GM19193 (cell line): Measurements from ENCODE around the gene STK26.

Experiments
- POLR2A ChIP-seq: IDR thresholded peaks from 4 replicates; pipeline ENCODE4 v1.6.1; 2011; ENCODE audit not compliant: insufficient read depth, insufficient read length; ENCODE audit errors: extremely low read depth

Gene STK26

GRCh38 chrX:132030264-132030663, 7.2 kb downstream of the STK26 start:
- TF ChIP-seq POLR2A, result no peak

DNA sequence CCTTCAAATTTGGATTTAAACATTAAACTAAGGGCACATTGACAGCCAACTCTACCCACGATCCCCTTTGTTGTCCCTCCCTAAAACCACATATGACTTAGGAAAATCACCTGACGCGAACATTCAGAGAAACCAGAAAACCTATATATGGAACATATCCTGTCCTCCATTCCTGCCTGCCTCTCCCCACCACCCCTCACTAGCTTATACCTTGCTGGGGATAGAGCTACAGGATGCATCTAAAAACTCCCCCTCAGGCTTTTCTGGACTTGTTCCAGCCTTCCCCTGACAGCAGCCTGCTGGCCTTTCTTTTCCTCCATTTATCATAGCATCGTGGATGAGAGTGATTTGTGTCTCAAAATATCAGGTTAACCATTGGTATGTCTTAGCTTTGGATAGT, 8.8 kb downstream of the STK26 start:
- no peak for TF ChIP-seq POLR2A

GRCh38 chrX:132033166-132033565, 10.1 kb downstream of the STK26 start:
- TF ChIP-seq POLR2A, result no peak

GRCh38 chrX:132034648-132035047, 11.5 kb downstream of the STK26 start:
- no peak for TF ChIP-seq POLR2A

- TF ChIP-seq POLR2A, result no peak
Observed at GRCh38 chrX:132037479-132037993, 14.4 kb downstream of the STK26 start.

GRCh38 chrX:132040066-132040465, 17.0 kb downstream of the STK26 start:
- TF ChIP-seq POLR2A, result no peak

DNA sequence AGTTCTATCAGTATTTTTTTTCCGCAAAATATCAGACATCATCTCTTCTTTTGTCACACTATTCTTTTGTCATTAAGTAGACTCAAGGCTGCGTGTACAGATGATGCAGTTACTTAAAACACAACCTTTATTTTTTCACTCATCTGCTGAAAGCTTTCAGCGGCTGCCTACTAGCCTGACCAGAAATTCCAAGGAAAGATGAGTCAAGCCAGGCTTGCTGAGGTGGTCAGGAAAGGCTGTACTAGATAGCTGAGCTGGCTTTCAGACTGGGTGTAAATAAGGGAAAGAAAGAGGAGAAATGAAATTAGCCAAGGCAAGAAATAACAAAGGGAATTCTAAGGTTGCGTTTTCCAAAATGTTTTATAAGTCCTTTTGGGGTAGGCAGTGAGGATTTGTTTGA, 17.9 kb downstream of the STK26 start:
- TF ChIP-seq POLR2A, result no peak

GRCh38 chrX:132043977-132044376, 20.9 kb downstream of the STK26 start:
- no peak for TF ChIP-seq POLR2A

GRCh38 chrX:132044953-132045352, 21.9 kb downstream of the STK26 start:
- TF ChIP-seq POLR2A, result no peak

- TF ChIP-seq POLR2A, result no peak
Observed at GRCh38 chrX:132045456-132045855, 22.4 kb downstream of the STK26 start.

GRCh38 chrX:132046533-132046932, 23.4 kb downstream of the STK26 start:
- TF ChIP-seq POLR2A, result no peak

DNA sequence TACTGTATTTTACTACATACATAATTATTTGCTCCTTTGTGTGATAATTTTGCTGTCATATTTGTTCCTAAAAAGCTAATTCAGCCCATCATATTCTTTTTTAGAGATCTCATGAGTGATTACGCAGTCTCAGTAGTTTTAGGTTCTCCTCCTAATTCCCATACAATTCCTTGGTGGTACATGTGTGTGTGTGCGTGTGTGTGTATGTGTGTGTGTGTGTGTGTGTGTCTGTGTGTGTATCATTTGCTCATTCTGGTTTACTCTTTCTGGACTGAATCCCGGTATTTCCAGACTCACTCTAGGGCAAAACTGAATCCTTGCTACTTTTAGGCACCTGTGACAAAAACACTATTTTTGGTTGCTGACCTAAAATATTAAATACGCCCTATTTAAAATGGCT, 34.9 kb downstream of the STK26 start:
- no peak for TF ChIP-seq POLR2A

DNA sequence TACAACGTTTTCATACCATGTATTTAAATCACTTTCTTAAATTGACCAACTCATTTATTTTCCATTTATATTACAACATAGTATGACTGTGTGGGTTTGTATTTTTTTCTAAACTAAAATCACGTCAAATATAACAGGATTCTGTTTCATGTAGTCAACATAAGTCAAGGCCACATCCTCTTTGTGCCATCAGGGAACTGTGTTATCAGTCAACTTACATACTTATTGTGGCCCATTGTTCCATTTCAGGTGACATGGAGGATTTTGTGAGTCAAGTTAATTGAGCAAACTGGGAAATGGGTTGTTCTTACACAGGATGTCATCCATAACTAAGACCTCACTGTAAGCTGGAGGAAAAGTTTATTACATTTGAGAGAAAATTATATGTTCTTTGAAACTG, 35.9 kb downstream of the STK26 start:
- TF ChIP-seq POLR2A, result no peak

DNA sequence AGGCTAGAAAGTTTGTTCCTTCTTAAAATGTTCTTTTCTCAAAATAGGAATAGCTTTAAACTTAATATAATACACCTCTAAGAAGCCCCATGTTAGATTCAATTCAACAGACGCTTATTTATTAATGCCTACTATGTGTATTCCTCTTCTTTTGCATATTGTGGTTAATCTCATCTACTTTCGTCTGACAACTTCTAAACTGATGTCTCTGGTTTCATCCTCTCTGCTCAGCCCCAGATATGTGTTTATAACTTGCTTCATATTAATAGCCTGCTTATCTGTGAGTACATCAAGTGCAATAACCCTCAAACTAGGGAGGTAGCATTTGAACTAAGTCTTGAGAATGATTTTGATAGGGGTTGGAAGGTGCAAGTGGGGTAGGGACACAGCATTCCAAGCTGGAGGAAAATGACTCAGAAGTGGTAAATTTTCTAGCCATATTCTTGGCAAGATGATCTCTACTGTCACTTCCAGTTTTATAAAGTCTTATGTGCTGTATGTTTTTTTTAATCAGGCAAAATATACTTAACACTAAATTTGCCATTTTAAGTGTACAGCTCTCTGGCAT, 37.0 kb downstream of the STK26 start:
- TF ChIP-seq POLR2A, result no peak

- no peak for TF ChIP-seq POLR2A
Observed at GRCh38 chrX:132063334-132063733, 40.2 kb downstream of the STK26 start.

DNA sequence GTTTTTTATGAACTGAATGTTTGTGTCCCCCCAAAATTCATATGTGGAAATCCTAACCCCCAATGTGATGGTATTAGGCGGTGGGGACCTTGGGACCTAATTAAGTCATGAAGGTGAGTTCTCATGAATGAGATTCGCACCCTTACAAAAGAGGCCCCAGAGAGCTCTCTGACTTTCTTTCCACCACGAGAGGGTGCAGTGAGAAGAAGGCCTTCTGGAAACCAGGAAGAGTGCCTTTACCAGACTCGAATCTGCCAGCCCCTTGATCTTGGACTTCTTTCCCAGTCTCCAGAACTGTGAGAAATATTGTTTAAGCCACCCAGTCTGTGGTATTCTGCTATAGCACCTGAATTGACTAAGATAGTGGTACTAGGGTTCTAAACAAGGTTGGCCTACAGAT, 40.8 kb downstream of the STK26 start:
- TF ChIP-seq POLR2A, result no peak

DNA sequence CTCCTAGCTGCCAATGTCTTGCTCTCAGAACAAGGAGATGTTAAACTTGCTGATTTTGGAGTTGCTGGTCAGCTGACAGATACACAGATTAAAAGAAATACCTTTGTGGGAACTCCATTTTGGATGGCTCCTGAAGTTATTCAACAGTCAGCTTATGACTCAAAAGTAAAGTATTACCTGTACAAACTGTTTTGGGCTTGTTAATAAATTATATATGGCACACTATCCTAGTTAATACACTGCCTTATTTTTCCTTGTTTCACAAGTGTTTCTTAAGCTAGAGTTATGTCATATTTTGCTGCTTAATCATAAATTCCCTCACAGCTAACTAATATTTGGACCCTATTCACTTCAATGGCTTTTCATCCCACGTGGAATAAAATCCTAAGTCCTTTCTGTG, 45.3 kb downstream of the STK26 start:
- TF ChIP-seq POLR2A, result no peak
